ENCODE data around the gene PPM1K.

GRCh38 chr4:88216395-88216794, 68.0 kb downstream of the PPM1K start:
- TF ChIP-seq CTCF (IDR thresholded peaks at IDR 0.05; ENCODE audit: poor library complexity, severe bottlenecking) (no peak), EP300 (conservative IDR thresholded peaks at IDR 0.05; ENCODE audit: poor library complexity, severe bottlenecking) (no peak), POLR2AphosphoS5 (IDR thresholded peaks at IDR 0.05) (no peak), REST (IDR thresholded peaks at IDR 0.05; ENCODE audit: borderline replicate concordance) (no peak)
